Stomach smooth muscle (tissue), 2 donors: ENCODE data around the gene GDF10.

Source experiments
- H3K27ac ChIP-seq: one replicate; pipeline ENCODE4 v1.7.0; 2013; ENCODE audit warnings: mild to moderate bottlenecking, low read length, inconsistent platforms
- H3K27me3 ChIP-seq, 2 donors: one replicate each; pipeline ENCODE4 v1.7.0; 2013; ENCODE audit warnings: low read length in 2 of 2; ENCODE audit not compliant: insufficient read depth in 2 of 2, control insufficient read depth in 1 of 2
- H3K36me3 ChIP-seq, 2 donors: one replicate each; pipeline ENCODE4 v1.7.0; 2013; ENCODE audit warnings: low read length in 2 of 2; ENCODE audit not compliant: control insufficient read depth in 2 of 2, insufficient read depth in 2 of 2
- H3K4me1 ChIP-seq: one replicate; pipeline ENCODE4 v1.7.0; 2013; ENCODE audit warnings: low read length; ENCODE audit not compliant: control insufficient read depth, insufficient read depth
- H3K4me3 ChIP-seq, 2 donors: one replicate each; pipeline ENCODE4 v1.7.0; 2013; ENCODE audit warnings: low read length in 2 of 2
- H3K9ac ChIP-seq, 2 donors: one replicate each; pipeline ENCODE4 v1.7.0; 2013; ENCODE audit warnings: low read length in 2 of 2, mild to moderate bottlenecking in 1 of 2
- H3K9me3 ChIP-seq, 2 donors: one replicate each; pipeline ENCODE4 v1.7.0; 2013; ENCODE audit warnings: low read length in 2 of 2; ENCODE audit not compliant: control insufficient read depth in 2 of 2
- donor health status: healthy.
- donor health status: Pancreatic carcinoma.

GDF10 gene

GRCh38 chr10:47299611-47300428, at the start of gene GDF10:
GDF10 (plus strand) TSS chr10:47300197; CDS start chr10:47300652, 455 bp downstream.
- no peak within 1 kb of the TSS for H3K27ac ChIP-seq

GRCh38 chr10:47252093-47252780, 47.8 kb upstream of the GDF10 start:
- H3K36me3 ChIP-seq, result no peaks in the 10 kb centered on the region
- H3K9me3 ChIP-seq, result no peaks in the 10 kb centered on the region
- no peaks in the 10 kb centered on the region for H3K4me1 ChIP-seq
- no peak overlapping the region for H3K4me3 ChIP-seq
- no peak overlapping the region for H3K9ac ChIP-seq
- H3K27ac ChIP-seq, result no peak overlapping the region
- H3K27me3 ChIP-seq, result no peaks in the 10 kb centered on the region

More at GRCh38 chr10:47299611-47300428, at the start of gene GDF10:
- Histone ChIP-seq H3K9me3 (no peaks in the 10 kb centered on the region), H3K4me1 (peaks cover 14% of the 10 kb centered on the region), H3K27me3 (peaks cover 17 to 22% of the 10 kb centered on the region in 2 donors), H3K36me3 (no peaks in the 10 kb centered on the region), H3K9ac (peak within 1 kb of the TSS in 1 of 2 donors; percentile 2), H3K4me3 (peak within 1 kb of the TSS; percentile 16 to 60)

GRCh38 chr10:47253030-47253637, 46.9 kb upstream of the GDF10 start:
- H3K27ac ChIP-seq, result no peak overlapping the region
- H3K9me3 ChIP-seq, result no peaks in the 10 kb centered on the region
- H3K36me3 ChIP-seq, result no peaks in the 10 kb centered on the region
- H3K4me1 ChIP-seq, result no peaks in the 10 kb centered on the region
- H3K9ac ChIP-seq, result no peak overlapping the region
- no peaks in the 10 kb centered on the region for H3K27me3 ChIP-seq
- H3K4me3 ChIP-seq, result no peak overlapping the region

GRCh38 chr10:47253651-47254375, 46.2 kb upstream of the GDF10 start:
- Histone ChIP-seq H3K9ac (no peak overlapping the region), H3K9me3 (no peaks in the 10 kb centered on the region), H3K4me3 (no peak overlapping the region), H3K36me3 (no peaks in the 10 kb centered on the region), H3K27me3 (no peaks in the 10 kb centered on the region), H3K27ac (no peak overlapping the region), H3K4me1 (no peaks in the 10 kb centered on the region)

- Histone ChIP-seq H3K4me1 (no peaks in the 10 kb centered on the region), H3K27ac (no peak overlapping the region), H3K36me3 (no peaks in the 10 kb centered on the region), H3K4me3 (no peak overlapping the region), H3K9ac (no peak overlapping the region), H3K27me3 (peaks cover 0 to 2% of the 10 kb centered on the region in 2 donors), H3K9me3 (no peaks in the 10 kb centered on the region)
Observed at GRCh38 chr10:47254611-47255010, 45.4 kb upstream of the GDF10 start.

- Histone ChIP-seq H3K9me3 (no peaks in the 10 kb centered on the region), H3K4me1 (no peaks in the 10 kb centered on the region), H3K27ac (no peak overlapping the region), H3K4me3 (no peak overlapping the region), H3K27me3 (peaks cover 0 to 2% of the 10 kb centered on the region in 2 donors), H3K36me3 (no peaks in the 10 kb centered on the region), H3K9ac (no peak overlapping the region)
Observed at GRCh38 chr10:47255033-47255813, 44.8 kb upstream of the GDF10 start.

GRCh38 chr10:47255866-47256265, 44.1 kb upstream of the GDF10 start:
- no peak overlapping the region for H3K4me3 ChIP-seq
- H3K4me1 ChIP-seq, result no peaks in the 10 kb centered on the region
- H3K9ac ChIP-seq, result no peak overlapping the region
- H3K9me3 ChIP-seq, result no peaks in the 10 kb centered on the region
- H3K27ac ChIP-seq, result no peak overlapping the region
- no peaks in the 10 kb centered on the region for H3K36me3 ChIP-seq
- peaks cover 0 to 2% of the 10 kb centered on the region in 2 donors for H3K27me3 ChIP-seq

GRCh38 chr10:47256751-47257336, 43.2 kb upstream of the GDF10 start:
- no peak overlapping the region for H3K9ac ChIP-seq
- H3K36me3 ChIP-seq, result no peaks in the 10 kb centered on the region
- H3K27me3 ChIP-seq, result peaks cover 0 to 2% of the 10 kb centered on the region in 2 donors
- H3K27ac ChIP-seq, result no peak overlapping the region
- no peaks in the 10 kb centered on the region for H3K9me3 ChIP-seq
- no peaks in the 10 kb centered on the region for H3K4me1 ChIP-seq
- no peak overlapping the region for H3K4me3 ChIP-seq

- Histone ChIP-seq H3K4me3 (no peak overlapping the region), H3K9ac (no peak overlapping the region), H3K27ac (no peak overlapping the region), H3K27me3 (peaks cover 0 to 2% of the 10 kb centered on the region in 2 donors), H3K4me1 (no peaks in the 10 kb centered on the region), H3K9me3 (no peaks in the 10 kb centered on the region), H3K36me3 (no peaks in the 10 kb centered on the region)
Observed at GRCh38 chr10:47257396-47258120, 42.4 kb upstream of the GDF10 start.
